ENCODE measurements around the gene MAGI1. TPM values are rescaled to one million over a fixed set of nuclear protein-coding genes. Genes with fewer than 3 reads are reported as not detected.
"Not testable (repeated sequence)": the region's sequence is repeated elsewhere in the genome, so short reads cannot be mapped to it uniquely, and the experiment has no call there.

Gene MAGI1
- polyA plus RNA-seq, 1 of the 3 experiments (the other 2 are of a cell fraction), result 10.3 TPM

DNA sequence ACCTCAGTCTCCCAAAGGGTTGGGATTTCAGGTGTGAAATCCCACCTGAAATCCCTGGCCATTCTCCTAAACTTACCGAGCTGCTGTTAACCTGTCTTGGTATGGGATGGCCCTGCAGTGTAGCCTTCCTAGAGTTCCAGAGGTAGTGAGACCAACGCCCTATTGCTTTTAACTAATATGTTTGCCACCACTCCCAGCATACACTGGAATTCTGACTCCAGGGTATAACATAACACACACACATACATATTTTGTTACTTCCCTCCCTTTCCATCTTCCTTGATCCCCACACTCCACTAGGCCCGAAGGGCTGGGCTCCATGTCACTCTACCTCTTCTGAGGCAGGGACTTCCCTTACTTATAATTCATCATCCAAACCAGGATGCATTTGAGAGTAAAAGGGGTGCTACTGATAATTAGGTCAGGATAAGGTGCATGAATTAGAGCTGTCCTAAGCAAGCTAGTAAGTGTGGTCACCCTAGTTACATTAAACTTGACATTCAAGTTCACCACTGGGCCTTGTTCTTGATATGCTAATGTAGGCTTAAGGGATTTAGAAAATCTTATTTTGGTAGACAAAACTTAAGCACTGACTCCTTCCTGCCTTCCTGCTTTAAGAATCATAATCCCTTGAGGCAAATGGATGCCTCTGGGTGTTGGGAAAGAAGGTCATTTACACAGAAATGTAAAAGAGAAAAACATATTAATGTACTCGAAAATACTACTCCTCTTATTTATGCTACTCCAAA lies 317.6 kb downstream of the MAGI1 start:
- ChIA-PET CTCF (interaction anchor here (0.9 to 1.4 kb wide), 3 partner anchors 10 to 281 kb away, joined by 3 to 5 read pairs (median 3); no protein-coding TSS in a partner anchor), POLR2A (no interaction called here)
- H3F3A ChIP-seq (replicated peaks; ENCODE audit: insufficient read depth), result no peaks in the 10 kb centered on the region
- TF ChIP-seq PBX3 (IDR thresholded peaks at IDR 0.05) (no peak), FOXM1 (IDR thresholded peaks at IDR 0.05; ENCODE audit: low read depth) (no peak), MXI1 (IDR thresholded peaks at IDR 0.05; ENCODE audit: low read depth, low read length) (no peak), TCF12 (IDR thresholded peaks at IDR 0.05) (no peak), RXRA (IDR thresholded peaks at IDR 0.05; ENCODE audit: borderline replicate concordance, low read depth) (no peak), SMC3 (IDR thresholded peaks at IDR 0.05; ENCODE audit: low read depth, low read length) (no peak), GATA2 (CRISPR knock-in tag; IDR thresholded peaks at IDR 0.05) (no peak), RAD21 (IDR thresholded peaks at IDR 0.05; ENCODE audit: low read length) (no peak), ELF1 (IDR thresholded peaks at IDR 0.05) (no peak)
- TF ChIP-seq, protein P1, sequence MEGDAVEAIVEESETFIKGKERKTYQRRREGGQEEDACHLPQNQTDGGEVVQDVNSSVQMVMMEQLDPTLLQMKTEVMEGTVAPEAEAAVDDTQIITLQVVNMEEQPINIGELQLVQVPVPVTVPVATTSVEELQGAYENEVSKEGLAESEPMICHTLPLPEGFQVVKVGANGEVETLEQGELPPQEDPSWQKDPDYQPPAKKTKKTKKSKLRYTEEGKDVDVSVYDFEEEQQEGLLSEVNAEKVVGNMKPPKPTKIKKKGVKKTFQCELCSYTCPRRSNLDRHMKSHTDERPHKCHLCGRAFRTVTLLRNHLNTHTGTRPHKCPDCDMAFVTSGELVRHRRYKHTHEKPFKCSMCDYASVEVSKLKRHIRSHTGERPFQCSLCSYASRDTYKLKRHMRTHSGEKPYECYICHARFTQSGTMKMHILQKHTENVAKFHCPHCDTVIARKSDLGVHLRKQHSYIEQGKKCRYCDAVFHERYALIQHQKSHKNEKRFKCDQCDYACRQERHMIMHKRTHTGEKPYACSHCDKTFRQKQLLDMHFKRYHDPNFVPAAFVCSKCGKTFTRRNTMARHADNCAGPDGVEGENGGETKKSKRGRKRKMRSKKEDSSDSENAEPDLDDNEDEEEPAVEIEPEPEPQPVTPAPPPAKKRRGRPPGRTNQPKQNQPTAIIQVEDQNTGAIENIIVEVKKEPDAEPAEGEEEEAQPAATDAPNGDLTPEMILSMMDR (IDR thresholded peaks at IDR 0.05), result no peak
- no peaks in the 10 kb centered on the region for H3K27me3 ChIP-seq (ENCODE audit: insufficient read depth)
- H3K4me3 ChIP-seq (ENCODE audit: low read depth in 2 of 2, low read length in 1 of 2), result no peak overlapping the region
- H3K9ac ChIP-seq, result no peak overlapping the region
- peaks cover 3% of the 10 kb centered on the region; the same call in 1 of the 2 replicates for H3K79me2 ChIP-seq (ENCODE audit: insufficient read depth)
- no peaks in the 10 kb centered on the region; the same call in 1 of the 2 replicates for H4K20me1 ChIP-seq (ENCODE audit: insufficient read depth)
- DNase-seq, result no peak
- H2AFZ ChIP-seq (ENCODE audit: low read depth), result no peak overlapping the region
- no peaks in the 10 kb centered on the region for H3K9me2 ChIP-seq
- no peak overlapping the region for H3K27ac ChIP-seq (ENCODE audit: low read depth in 2 of 2, low read length in 1 of 2)
- no peaks in the 10 kb centered on the region for H3K36me3 ChIP-seq (replicated peaks in 1 of 2; ENCODE audit: control insufficient read depth in 1 of 2, insufficient read depth in 2 of 2, low read length in 1 of 2)
- H3K4me1 ChIP-seq (ENCODE audit: control insufficient read depth in 1 of 2, insufficient read depth in 2 of 2, low read depth in 1 of 2, low read length in 1 of 2), result no peaks in the 10 kb centered on the region; a peak in 1 of 4 replicates
- 94% methylated on average over 4 of the region's 4 CpGs for WGBS (ENCODE audit: low lambda C conversion rate)
- H3K4me2 ChIP-seq, result no peak overlapping the region
- H3K9me3 ChIP-seq, result no peaks in the 10 kb centered on the region

DNA sequence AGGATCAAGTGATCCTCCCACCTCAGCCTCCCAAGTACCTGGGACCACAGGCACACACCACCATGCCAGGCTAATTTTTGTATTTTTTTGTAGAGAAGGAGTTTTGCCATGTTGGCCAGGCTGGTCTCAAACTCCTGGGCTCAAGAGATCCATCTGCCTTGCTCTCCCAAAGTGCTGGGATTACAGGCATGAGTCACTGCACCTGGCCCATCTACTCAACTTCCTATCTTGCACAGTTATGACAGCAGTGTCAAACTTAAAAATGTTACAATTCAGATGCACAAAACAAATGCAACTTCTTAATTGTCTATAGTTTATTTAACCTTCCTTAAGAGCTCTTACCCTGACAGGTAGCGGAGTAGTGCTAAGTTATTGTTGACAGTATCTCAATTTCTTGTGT lies 319.1 kb downstream of the MAGI1 start:
- H3K36me3 ChIP-seq (replicated peaks in 1 of 2; ENCODE audit: control insufficient read depth in 1 of 2, insufficient read depth in 2 of 2, low read length in 1 of 2); POLR2A ChIA-PET; H3K4me2 ChIP-seq; DNase-seq; H3K9me2 ChIP-seq; H3K4me3 ChIP-seq (ENCODE audit: low read depth in 2 of 2, low read length in 1 of 2); H2AFZ ChIP-seq (ENCODE audit: low read depth); H3K9me3 ChIP-seq; H3K4me1 ChIP-seq (ENCODE audit: control insufficient read depth in 1 of 2, insufficient read depth in 2 of 2, low read depth in 1 of 2, low read length in 1 of 2); H3K79me2 ChIP-seq (ENCODE audit: insufficient read depth); H3K27ac ChIP-seq (ENCODE audit: low read depth in 2 of 2, low read length in 1 of 2); H3K9ac ChIP-seq; CTCF ChIA-PET; H3K27me3 ChIP-seq (ENCODE audit: insufficient read depth); H4K20me1 ChIP-seq (ENCODE audit: insufficient read depth); H3F3A ChIP-seq (replicated peaks; ENCODE audit: insufficient read depth): not testable (repeated sequence)
- WGBS (ENCODE audit: low lambda C conversion rate), result 90% methylated on average over 1 of the region's 1 CpG
- TF ChIP-seq JUND (IDR thresholded peaks at IDR 0.05), result peak; percentile 23; the same call in 1 of the 2 replicates
- TF ChIP-seq FOSL2 (IDR thresholded peaks at IDR 0.05; ENCODE audit: borderline replicate concordance, low read depth), result 0 out of 2 replicates have a peak, but pooled peaks have one; percentile 14
- TF ChIP-seq TCF12 (IDR thresholded peaks at IDR 0.05), result peak; percentile 52; the same call in 1 of the 2 replicates
- peak; percentile 46 for TF ChIP-seq PBX3 (IDR thresholded peaks at IDR 0.05)

Measured in SK-N-SH (cell line).